Islet of Langerhans (tissue), 1 donor: ENCODE measurements around the gene SIX2.
"Not testable (repeated sequence)": the region's sequence is repeated elsewhere in the genome, so short reads cannot be mapped to it uniquely, and the experiment has no call there.

ENCODE experiments used
- FAIRE-seq: peaks from one replicate; lab custom pipeline; 2011; peaks lifted over from hg19 to GRCh38; lab: Jason Lieb, UNC

SIX2 gene

DNA sequence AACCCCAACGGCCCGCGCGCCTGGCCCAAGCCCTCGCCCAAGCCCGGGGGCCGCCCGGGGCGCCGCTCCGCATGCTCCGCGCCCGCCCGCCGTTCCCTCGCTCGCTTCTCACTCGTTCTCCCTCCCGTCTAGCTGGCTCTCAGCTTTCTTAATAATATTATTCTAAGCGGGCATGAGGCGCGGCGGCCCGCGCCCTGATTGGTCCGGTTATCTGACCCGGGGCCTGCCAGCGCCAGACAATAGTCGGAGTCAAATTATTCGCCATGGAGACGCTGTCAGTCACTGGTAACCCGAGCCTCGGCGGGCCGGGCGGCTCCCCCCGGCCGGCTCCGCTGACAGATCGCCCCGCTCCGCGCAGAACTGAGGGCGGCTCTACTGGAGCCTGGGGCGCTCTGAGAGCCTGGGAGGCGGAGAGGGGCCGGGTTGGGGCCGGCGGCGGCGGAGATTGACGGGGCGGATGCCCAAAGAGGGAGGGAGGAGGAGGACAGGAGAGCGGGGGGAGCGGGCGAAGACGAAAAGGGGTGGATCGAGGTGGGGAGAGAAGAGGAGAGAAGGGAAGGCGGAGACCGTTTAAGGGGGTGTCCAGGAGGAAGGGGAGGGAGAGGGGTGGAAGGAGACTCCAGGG, at the start of gene SIX2:
Gene SIX2 (minus strand): TSS at position 150 of the 625 bp plus-strand sequence. CDS start 342 bp downstream, outside the sequence.
- no peak for FAIRE-seq

DNA sequence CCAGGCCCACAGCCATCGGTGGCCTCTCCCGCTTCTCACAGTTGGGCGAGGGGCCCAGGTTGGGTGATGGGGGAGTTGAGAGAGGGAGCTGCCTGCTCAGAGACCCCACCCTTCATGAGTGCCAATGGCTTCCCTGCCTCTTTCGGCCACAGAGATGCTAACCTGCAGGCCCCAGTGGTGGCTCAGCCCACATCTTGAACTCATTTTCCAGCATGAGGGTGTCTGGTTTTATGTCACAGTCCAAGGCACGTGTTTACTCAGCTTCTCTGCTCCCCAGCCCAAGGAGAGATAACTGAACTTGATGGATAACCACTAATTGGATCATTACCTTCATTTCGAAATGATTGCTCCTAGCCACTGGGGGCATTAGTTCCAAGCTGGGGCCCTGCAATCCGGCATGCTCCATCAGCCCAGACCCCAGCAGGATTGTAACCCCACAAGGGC, 45.9 kb upstream of the SIX2 start:
- no peak for FAIRE-seq

DNA sequence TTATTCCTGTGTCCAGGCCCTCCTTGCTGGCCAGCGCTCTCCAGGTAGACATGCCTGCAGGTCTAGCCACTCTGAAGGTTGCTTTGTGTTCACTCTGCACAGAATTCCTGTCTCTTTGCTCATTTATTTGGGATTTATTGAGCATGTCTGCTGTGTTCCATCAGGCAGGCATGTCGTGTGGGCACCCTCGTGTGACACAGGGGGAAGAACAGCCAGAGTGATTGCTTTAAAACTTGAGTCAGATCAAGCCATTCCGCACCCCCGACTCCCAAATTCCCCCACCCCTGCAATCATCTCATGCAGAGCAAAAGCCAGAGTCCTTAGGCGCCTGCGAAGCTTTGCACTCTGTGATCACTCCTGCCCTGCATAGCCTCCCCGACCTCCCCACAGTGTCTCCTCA, 44.7 kb upstream of the SIX2 start:
- no peak for FAIRE-seq

DNA sequence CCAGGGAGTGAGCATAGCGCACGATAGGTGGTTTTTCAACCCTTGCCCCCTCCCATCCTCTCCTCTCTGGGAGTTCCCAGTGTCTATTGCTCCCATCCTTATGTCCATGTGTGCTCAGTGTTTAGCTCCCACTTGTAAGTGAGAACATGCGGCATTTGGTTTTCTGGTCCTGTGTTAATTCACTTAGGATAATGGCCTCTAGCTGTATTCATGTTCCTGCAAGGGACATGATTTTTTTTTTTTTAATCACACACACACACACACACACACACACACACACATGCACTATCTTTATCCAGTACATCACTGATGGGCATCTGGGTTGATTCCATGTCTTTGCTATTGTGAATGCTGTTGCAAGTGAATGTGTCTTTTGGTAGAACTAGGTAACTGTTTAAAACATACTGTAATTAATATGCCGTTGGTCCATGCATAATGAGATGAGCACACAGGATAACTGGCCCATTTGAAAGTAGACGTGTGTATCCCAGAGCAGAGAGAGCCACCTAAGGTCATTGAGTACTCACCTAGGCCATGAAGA, 43.2 kb upstream of the SIX2 start:
- FAIRE-seq, result no peak

DNA sequence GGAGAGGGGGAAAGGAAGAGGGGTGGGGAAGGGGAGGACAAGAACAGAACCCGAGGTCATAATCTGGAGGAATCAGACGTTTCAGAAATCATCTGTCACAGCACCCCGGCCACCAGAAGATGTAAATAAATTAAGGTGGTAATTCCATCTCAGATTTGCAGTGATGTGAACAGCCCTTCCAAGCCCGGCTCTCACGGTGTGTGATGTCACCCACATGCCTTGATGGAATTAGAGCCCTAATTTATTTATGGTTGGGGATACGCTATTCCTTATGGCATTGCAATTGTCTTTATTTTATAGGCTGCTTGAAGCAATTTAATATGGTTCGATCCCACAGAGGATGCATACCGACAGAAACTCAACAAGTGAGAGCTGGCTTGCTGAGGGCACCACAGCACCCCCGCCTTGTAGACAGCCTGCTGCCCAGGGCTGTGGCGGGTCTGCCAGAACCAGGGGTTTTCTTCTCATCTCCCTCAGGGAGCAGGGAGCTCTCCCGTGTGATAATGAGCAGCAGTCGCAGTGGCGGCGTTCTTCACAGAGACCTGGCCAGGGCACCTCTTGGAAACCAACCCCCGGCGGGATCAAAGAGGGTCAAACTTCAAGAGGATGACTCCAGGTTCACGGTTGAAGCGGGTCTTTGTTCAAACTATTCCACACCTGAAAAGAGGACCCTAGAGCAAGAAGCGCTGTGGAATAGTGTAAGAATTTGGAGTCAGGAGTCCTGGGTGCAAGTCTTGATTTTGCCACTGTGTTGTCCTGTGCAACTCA, 40.5 kb upstream of the SIX2 start:
- no peak for FAIRE-seq

DNA sequence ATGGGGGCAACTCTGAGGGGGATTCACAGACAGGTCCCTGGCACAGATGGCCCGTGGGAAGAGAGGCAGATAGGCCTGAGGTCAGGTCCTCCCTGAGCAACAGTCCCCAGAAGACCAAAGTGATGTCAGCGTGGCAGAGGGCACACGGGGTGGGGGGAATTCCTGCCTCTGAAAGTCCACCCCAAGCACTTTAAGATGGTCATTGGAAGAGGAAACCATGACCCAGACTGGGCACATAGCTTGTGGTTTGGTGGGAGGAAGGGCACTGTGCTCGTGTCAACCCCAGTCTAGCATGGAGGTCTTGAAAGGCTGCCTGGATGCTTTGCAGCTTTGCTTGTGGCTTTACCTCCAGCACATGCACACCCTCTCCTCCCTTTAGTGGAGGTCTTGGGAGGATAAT, 38.0 kb upstream of the SIX2 start:
- no peak for FAIRE-seq

DNA sequence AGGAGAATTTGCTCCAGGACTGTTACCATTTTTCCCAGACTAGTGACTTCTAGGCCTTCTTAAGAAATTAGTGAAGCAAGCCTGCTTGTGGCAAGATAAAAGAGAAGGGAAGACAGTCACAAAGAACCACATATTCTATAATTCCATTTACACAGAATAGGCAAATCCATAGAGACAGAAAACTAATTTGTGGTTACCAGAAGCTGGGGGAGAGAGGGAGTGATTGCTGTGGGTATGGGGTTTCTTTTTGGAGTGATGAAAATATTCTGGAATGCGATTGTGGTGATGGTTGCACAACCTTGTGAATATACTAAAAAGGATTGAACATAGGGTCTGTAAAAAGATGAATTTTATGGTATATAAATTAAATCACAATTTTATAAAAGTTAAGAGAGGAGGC, 37.5 kb upstream of the SIX2 start:
- FAIRE-seq, result no peak

DNA sequence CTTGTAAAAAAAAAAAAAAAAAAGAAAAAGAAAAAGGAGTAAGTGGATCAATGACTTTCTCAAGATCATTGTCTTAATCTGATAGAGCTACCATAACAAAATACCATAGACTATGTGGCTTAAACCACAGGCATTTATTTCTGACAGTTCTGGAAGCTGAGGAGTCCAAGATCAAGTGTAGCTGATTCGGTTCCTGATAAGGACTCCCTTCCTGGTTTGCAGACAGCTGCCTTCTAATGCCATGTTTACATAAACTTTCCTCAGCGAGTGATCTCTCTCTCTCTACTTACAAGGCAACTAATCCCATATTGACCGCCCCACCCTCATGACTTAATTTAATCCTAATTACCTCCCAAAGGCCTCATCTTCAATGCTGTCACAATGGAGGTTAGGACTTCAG, 36.5 kb upstream of the SIX2 start:
- no peak for FAIRE-seq

DNA sequence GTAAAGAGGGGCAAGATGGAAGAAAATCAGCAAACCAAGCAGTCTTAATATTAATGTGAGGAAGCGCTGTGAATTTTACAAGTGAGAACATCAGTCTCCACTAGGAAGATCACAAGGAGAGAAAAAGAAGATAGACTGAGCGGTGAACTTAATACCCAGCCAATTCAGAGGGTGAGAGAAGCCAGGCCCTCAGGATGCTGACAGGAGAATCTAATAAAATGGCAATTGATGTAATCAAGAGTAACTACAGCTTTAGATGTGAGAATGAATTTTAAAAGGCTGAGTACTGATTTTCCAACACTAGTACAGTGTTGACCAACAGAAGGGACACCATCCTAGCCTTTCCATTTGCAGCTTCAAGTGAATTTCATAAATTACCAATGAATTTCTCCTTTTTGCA, 35.7 kb upstream of the SIX2 start:
- FAIRE-seq, result no peak

DNA sequence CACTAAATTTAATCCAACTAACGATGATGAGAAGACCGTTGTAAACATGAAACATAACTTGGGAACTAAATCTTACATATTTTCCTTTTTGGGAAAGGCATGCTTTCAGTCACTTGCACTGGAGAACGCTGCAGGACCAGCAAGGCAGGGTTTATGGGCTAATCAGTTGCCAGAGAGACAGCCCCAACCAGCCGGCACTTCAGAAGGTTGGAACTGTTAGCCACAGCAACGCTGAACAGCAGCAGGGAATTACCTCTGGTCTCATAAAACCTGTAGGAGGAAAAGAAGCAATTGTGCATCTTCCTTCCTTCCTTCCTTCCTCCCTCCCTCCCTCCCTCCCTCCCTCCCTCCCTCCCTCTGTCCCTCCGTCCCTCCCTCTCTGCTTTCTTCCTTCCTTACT, 33.9 kb upstream of the SIX2 start:
- FAIRE-seq, result no peak

DNA sequence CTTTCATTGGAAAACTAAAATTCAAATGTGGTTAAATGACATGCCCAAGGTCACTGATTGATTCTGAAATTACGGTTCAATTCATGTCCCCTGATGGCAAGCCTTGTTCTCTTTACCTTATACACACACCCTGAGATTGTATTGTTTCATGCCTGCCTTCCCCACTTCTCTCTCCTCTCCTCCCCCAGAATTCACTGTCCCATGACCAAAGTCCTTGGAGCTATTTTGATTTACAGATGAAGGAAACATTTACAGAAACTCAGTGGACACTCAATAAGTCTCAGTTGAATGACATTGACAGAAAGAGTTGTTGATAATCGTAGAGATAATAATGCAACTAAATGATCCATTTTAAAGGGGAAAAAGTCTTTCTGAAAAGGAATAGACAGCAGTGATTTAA, 33.1 kb upstream of the SIX2 start:
- FAIRE-seq, result no peak

DNA sequence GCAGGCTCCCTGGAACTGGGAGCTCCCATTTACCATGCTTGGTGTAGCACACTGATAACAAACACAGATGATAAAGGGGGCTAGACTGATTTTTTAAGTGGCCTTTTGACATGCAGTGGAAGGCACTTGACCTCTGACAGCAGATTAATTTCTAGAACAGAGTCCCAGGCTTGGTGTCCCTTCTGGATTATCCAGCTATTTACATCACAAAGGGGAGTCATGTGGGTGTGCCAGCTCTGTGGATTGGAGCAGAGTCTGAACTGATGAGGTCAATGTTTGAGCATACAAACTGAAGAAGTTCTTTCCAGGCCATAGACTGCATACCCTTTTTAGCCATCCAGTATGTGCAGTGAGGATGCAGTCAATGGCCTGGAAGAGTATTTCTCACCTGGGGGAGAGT, 31.5 kb upstream of the SIX2 start:
- FAIRE-seq, result no peak

DNA sequence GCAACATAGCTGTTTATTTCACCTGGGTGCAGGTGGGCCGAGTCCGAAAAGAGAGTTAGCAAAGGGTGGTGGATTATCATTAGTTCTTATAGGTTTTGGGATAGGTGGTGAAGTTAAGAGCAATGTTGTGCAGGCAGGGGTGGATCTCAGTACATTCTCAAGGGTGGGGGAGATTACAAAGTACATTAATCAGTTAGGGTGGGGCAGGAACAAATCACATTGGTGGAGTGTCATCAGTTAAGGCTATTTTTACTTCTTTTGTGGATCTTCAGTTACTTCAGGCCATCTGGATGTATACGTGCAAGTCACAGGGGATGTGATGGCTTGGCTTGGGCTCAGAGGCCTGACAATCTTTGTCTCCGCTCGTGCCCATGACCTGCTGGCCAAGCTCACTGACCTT, 30.6 kb upstream of the SIX2 start:
- FAIRE-seq, result not testable (repeated sequence)

DNA sequence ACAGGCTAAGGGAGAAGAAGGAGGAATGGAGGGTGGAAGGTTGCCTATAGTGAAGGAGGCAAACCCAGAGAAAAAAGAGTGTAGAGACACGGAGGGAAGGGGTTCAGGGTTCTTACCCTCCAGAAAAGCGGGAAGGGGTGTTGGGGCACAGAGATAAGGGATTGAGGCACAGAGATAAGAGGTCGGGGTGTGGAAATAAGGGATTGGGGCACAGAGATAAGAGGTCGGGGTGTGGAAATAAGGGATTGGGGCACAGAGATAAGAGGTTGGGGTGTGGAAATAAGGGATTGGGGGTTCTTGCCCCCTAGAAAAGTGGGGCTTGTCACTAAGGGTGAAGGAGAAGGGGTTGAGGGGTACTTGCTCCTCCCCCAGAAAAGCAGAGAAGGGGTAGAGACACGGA, 29.6 kb upstream of the SIX2 start:
- not testable (repeated sequence) for FAIRE-seq

DNA sequence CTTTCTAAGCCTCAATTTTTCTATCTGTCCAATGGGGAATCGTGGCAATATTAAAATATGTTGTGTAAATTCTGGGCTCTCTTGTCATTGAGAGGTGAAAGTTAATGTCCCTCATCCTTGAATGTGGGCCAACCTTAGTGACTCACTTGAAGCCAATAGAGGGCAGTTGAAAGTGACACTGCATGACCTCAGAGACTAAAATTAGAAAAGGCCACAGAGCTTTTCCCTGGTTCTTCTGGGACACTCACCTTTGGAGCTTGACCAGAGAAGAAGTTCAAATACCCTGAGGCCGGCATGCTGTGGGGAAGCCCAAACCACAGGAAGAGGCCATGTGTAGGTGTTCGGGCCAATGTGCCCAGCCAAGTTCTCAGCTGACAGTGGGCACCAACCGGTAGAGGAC, 24.1 kb upstream of the SIX2 start:
- FAIRE-seq, result no peak

DNA sequence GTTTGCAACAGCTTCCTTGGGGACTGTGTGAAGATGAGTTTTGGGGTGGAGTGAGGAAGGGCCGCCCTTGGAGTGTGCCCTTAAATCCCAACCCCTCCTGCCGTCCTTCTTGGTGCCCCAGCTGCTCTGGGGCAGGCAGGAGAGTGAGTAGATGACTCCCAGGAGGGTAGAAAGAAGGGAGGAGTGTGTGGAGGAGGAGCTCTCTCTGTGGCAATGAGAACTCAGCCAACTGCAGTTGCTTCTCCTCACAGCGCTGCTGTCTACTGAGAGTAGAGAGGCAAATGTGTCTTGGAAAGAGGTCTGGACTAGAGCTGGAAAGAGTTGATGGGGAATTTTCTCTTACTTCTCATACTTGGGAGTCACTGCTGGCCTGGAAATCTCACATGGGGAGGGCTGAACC, 21.8 kb upstream of the SIX2 start:
- no peak for FAIRE-seq

DNA sequence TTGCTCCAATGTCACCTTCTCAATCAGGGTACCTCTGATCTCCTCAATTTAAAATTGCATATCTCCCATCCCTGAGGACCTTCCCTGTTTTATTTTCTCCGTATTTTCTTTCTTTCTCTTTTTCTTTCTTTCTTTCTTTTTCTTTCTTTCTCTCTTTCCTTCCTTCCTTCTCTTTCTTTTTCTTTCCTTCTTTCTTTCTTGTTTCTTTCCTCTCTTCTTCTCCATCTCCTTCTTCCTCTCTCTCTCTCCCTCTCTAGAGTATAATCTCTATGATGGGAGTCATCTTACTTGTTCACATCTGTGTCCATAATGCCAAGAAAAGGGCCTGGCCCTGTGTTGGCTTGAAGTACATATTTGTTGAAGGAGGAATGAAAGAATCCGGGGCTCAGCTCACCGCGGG, 21.3 kb upstream of the SIX2 start:
- no peak for FAIRE-seq

DNA sequence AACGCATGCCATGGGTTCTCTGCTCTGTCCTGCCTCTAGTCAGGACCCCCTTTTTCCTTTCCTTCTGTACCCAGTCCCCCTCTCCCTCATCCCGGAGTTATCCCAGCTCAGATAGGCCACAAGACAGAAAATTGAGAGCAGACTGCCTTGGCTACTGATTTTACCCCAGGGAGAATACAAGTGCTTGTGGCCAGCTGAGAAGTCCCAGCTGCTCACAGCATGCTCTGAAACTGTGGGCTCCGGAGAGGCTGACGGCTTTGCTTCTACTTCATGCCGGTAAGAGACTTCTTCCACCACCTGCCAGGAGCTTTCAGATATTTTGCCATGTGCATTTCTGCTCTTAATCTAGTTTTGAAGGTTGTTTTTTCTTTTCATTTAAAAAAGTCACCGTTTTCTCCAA, 20.0 kb upstream of the SIX2 start:
- FAIRE-seq, result no peak

DNA sequence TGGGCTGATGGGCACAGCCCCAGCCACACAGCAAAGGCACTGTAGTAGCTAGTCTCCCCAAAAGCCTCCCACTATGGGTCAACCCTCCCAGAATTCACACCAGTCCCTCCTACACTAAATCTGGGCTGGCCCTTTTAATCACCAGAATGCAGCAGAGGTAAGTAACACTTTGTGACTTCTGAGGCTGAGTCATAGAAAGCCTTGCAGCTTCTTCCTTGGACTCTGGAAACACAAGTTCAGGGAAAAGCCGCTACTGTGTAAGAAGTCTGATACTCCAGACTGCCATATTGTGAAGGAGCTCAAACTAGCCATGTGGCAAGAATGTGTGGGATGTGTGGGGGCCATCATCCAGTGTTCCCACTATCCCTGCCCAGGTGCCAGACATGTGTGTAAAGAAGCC, 19.0 kb upstream of the SIX2 start:
- no peak for FAIRE-seq

DNA sequence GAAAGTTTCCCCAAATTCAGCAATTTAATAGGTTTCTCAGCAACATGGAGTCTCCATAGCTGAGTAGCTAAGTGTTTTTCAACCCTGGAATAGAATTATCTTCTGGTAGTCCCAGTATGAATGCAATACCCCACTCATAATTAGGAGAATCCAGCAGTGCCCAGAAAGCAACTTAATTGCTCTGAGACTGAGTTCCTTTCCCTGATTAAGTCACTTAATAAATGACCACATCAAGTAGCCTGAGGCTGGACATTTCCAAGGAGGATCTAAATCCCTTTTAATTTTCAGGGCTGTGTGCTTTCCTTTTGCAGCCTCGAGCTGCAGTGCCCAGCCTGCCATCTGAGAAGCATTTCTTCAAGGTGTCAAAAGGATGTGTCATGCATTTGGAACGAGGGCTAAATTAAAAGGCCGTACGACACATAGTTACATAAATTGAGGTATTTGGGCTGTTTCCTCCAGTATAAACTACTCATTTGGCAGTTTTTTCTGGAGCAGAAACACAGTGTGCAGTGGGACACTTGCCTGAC, 17.7 kb upstream of the SIX2 start:
- no peak for FAIRE-seq

DNA sequence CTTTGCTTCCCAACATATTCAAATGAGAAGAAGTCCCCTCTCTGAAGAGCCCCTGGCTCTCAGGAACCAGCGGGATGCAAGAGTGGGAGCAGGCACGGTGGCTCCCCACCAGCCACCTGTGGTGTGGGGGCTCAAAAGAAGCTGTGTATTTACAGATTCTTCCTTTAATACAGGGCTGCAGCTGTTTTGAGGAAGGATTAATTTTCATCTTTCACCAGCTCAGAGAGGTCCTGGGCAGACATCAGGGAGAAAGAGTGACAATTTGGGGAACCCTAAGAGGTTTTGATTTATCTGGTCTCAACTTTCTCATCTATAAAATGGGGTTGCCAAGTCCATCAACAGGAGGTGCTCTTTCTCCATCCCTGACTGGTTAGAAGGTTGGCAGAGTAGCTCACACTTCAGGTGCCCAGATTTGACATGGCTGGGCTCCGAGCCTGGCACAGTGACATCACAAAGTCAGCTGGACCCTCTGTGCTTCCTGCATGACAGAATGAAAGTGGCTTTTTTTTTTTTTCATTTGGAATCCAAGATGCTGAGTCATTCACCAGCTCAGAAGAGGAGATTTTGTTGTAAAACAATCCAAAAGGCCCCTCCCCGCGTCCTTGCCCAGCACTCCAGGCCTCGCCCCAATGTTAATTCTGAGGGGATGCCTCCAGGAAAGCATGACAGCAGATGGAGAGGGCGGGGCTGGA, 15.5 kb upstream of the SIX2 start:
- FAIRE-seq, result no peak

DNA sequence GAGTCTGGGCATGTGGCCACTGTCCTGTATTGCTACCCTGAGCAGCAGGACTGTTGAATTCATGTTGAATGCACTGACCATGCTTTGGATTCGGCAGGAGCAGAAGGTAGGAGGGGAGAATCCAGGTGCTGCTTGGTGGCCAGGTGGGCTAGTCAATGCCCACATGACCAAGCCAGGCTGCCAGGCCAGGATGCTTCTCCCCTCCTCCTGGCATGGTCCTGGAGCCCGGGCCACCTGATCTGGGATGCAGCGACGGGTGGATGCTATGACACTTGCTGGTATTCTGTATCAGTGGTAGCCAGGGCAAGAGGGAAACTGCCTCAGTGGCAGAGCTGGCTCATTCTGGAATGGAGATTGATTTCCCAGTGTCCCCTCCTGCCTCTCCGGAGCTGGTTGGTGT, 14.8 kb upstream of the SIX2 start:
- no peak for FAIRE-seq

DNA sequence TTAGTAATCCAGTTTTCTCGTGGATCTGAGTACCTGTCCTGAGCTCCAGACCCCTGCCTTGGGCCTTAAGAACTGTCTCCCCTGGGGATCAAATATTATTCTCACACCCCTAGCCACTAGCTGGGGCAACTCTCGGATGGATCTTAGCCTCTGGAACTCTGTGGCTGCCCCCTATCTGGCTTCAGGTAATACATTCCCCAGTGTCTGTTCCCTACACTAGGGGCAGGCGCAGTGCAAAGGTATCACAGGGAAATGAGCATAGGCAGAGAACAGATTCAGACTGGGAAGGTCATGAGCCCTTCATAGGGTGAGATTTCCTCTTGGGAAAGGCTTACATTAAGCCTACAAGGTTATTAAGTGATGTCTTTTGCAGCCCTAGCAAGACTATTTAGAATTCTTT, 11.2 kb upstream of the SIX2 start:
- FAIRE-seq, result no peak
